Osteocyte (in vitro differentiated cells): ENCODE results near the gene MUC3A. TPM values are rescaled to one million over a fixed set of nuclear protein-coding genes. Genes with fewer than 3 reads are reported as not detected.

Source experiments
- DNase-seq: peaks from one replicate; pipeline ENCODE4 v3.0.0; 2021; ENCODE audit warnings: mixed read lengths; ENCODE audit not compliant: unreplicated experiment; ENCODE audit errors: extremely low spot score
- H3K27ac Mint-ChIP-seq: one replicate; pipeline ENCODE4 v1.8.0; 2021; ENCODE audit warnings: mild to moderate bottlenecking, mixed read lengths; ENCODE audit not compliant: unreplicated experiment
- H3K27me3 Mint-ChIP-seq: one replicate; pipeline ENCODE4 v1.8.0; 2021; ENCODE audit warnings: mixed read lengths; ENCODE audit not compliant: unreplicated experiment
- H3K36me3 Mint-ChIP-seq: one replicate; pipeline ENCODE4 v1.8.0; 2021; ENCODE audit warnings: mixed read lengths; ENCODE audit not compliant: unreplicated experiment
- H3K4me1 Mint-ChIP-seq: one replicate; pipeline ENCODE4 v1.8.0; 2021; ENCODE audit warnings: mixed read lengths; ENCODE audit not compliant: unreplicated experiment
- H3K4me3 Mint-ChIP-seq: one replicate; pipeline ENCODE4 v1.8.0; 2021; ENCODE audit warnings: mild to moderate bottlenecking, moderate library complexity, mixed read lengths; ENCODE audit not compliant: unreplicated experiment
- H3K9me3 Mint-ChIP-seq: one replicate; pipeline ENCODE4 v1.8.0; 2021; ENCODE audit warnings: mixed read lengths; ENCODE audit not compliant: unreplicated experiment
- total RNA-seq: library from RNA; stranded (reverse); gene quantifications from 2 replicates; pipeline ENCODE4 v1.2.1, GENCODE V29; 2021
- TF ChIP-seq, protein P1 (sequence below): fragments of 200-600 bp; sonication (generic); IDR thresholded peaks from 2 replicates; pipeline ENCODE4 v1.5.0; 2021; ENCODE audit warnings: antibody characterized with exemption, mild to moderate bottlenecking, moderate library complexity

Gene MUC3A
- total RNA-seq, 1 donor from 2014 or later: not detected

DNA sequence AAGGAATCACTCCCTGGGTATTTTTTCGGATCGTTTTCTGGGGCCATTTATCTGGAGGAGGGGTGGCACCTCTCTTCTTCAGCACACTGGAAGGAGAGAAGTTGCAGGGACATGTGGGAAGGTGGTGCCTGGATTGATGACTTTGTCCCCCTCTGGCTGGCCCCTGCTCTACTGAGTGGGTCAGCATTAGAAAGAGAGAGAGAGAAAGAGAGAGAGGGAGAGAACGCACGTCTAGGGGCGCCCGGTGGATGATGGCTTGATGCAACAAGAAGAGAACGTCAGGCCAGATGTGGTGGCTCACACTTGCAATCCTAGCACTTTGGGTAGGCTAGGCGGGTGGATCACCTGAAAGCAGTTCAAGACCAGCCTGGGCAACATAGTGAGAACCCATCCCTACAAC is 14.5 kb downstream of the MUC3A start:
- H3K27me3 Mint-ChIP-seq: peaks cover 46% of the 10 kb centered on the region

DNA sequence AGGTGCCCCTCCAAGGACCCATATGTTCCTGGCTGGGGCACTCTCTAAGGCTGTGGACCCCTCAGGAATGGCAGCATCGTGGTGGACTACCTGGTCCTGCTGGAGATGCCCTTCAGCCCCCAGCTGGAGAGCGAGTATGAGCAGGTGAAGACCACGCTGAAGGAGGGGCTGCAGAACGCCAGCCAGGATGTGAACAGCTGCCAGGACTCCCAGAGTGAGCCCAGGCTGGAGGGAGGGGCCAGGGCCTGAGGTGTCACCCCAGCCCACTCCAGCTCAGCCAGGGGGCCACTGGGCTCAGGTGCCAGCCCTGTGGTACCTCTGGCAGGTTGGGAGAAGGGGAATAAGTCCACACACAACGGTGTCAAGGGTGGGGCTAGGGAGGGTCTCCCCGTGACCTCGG is 15.3 kb downstream of the MUC3A start:
- Mint-ChIP-seq H3K9me3 (no peaks in the 10 kb centered on the region), H3K27ac (no peak overlapping the region), H3K27me3 (peaks cover 51% of the 10 kb centered on the region), H3K4me1 (peaks cover 12% of the 10 kb centered on the region), H3K36me3 (no peaks in the 10 kb centered on the region), H3K4me3 (no peak overlapping the region)
- TF ChIP-seq, protein P1, sequence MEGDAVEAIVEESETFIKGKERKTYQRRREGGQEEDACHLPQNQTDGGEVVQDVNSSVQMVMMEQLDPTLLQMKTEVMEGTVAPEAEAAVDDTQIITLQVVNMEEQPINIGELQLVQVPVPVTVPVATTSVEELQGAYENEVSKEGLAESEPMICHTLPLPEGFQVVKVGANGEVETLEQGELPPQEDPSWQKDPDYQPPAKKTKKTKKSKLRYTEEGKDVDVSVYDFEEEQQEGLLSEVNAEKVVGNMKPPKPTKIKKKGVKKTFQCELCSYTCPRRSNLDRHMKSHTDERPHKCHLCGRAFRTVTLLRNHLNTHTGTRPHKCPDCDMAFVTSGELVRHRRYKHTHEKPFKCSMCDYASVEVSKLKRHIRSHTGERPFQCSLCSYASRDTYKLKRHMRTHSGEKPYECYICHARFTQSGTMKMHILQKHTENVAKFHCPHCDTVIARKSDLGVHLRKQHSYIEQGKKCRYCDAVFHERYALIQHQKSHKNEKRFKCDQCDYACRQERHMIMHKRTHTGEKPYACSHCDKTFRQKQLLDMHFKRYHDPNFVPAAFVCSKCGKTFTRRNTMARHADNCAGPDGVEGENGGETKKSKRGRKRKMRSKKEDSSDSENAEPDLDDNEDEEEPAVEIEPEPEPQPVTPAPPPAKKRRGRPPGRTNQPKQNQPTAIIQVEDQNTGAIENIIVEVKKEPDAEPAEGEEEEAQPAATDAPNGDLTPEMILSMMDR: no peak
- no peak for DNase-seq

More for the DNA sequence above, 14.5 kb downstream of the MUC3A start:
- no peaks in the 10 kb centered on the region for H3K9me3 Mint-ChIP-seq
- no peak overlapping the region for H3K4me3 Mint-ChIP-seq
- no peaks in the 10 kb centered on the region for H3K36me3 Mint-ChIP-seq
- H3K27ac Mint-ChIP-seq: no peak overlapping the region
- TF ChIP-seq, protein P1: no peak
- peaks cover 12% of the 10 kb centered on the region for H3K4me1 Mint-ChIP-seq
- DNase-seq: no peak

DNA sequence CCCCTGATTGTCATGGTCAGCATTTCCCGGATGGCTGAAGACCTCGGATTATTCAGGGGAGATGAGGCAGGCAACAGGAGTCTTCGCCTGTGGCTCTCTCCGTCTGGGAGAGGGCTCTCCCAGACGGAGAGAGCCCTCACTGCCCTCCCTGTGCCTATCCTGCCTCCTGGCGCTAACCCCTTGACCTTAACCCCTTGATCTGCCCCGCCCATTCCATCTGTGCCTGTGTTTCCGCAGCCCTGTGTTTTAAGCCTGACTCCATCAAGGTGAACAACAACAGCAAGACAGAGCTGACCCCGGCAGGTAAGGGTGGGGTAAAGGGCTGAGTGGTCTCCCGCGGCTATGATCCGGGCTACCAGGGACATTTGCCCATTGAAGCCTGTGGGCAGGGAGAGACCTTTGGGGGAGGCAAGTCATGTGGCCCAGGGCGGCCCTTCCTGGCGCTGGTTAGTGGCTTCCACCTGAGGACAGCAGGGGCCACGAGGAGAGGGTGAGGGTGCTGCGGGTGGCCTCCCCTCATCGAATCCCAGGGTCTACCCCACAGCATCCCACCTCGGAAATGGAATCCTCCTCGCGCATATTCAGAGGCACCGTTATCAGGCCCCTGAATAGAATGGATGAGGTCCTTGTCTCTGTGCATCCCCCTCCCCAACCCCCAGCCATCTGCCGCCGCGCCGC is 15.8 kb downstream of the MUC3A start:
- TF ChIP-seq, protein P1: no peak
- DNase-seq: no peak
- peaks cover 52% of the 10 kb centered on the region for H3K27me3 Mint-ChIP-seq
- H3K27ac Mint-ChIP-seq: no peak overlapping the region
- H3K9me3 Mint-ChIP-seq: no peaks in the 10 kb centered on the region
- peaks cover 12% of the 10 kb centered on the region for H3K4me1 Mint-ChIP-seq
- H3K4me3 Mint-ChIP-seq: no peak overlapping the region
- H3K36me3 Mint-ChIP-seq: no peaks in the 10 kb centered on the region

DNA sequence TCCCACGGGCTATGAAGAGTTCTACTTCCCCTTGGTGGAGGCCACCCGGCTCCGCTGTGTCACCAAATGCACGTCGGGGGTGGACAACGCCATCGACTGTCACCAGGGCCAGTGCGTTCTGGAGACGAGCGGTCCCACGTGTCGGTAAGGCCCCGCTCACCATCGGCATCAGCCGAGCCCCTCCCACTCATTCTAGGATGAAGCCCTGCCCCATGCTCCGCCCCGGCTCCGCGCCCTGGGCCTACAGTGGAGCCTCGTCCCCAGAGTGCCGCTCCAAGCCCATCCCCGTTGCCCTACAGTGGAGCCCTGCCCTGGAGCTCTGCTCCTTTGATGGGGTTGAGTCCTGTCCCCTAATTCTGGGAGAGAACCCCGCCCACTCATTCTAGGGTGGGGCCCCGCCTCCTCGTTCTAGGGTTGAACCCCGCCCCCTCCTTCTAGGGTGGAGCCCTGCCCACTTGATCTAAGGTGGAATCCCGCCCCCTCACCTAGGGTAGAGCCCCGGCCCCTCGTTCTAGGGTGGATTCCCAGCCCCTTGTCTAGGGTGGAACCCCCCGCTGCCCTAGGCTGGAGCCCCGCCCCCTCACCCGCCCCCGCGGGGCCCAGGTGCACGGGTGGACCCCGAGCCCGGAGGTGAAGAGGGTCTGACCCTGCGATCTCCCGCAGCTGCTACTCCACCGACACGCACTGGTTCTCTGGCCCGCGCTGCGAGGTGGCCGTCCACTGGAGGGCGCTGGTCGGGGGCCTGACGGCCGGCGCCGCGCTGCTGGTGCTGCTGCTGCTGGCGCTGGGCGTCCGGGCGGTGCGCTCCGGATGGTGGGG is 16.6 kb downstream of the MUC3A start:
- H3K4me1 Mint-ChIP-seq: peaks cover 12% of the 10 kb centered on the region
- peak; percentile 93 for DNase-seq
- H3K36me3 Mint-ChIP-seq: no peaks in the 10 kb centered on the region
- H3K4me3 Mint-ChIP-seq: no peak overlapping the region
- H3K27me3 Mint-ChIP-seq: peaks cover 53% of the 10 kb centered on the region
- H3K9me3 Mint-ChIP-seq: no peaks in the 10 kb centered on the region
- TF ChIP-seq, protein P1: peak; percentile 79
- H3K27ac Mint-ChIP-seq: no peak overlapping the region
